HCT116 (cell line): ENCODE measurements around the gene ALG1L2. TPM values are rescaled to one million over a fixed set of nuclear protein-coding genes. Genes with fewer than 3 reads are reported as not detected.
"Not testable (repeated sequence)": the region's sequence is repeated elsewhere in the genome, so short reads cannot be mapped to it uniquely, and the experiment has no call there.

Experiments
- ATAC-seq: fragments of 200-7000 bp; cut with Tn5 transposase; 2 replicates; pipeline ENCODE4 v1.9.1; 2020; ENCODE audit warnings: mild to moderate bottlenecking, moderate library complexity
- BruUV-seq: library from RNA; stranded (reverse); fragments of 400-500 nt; replicated peaks from 2 replicates; lab custom pipeline; 2021; lab: Mats Ljungman, UMichigan
- CTCF ChIA-PET: fragments of 300-600 bp; sonication (Branson Sonifier 250); formaldehyde crosslinking; loops from one replicate; lab custom pipeline; 2021; ENCODE audit warnings: antibody characterized with exemption; lab: Charles Lee
- POLR2A ChIA-PET: fragments of 300-600, 350-600 bp; sonication (Branson Sonifier 250); formaldehyde crosslinking; loops from one replicate; lab custom pipeline; 2021; ENCODE audit warnings: antibody characterized with exemption; lab: Charles Lee
- RAD21 ChIA-PET, 2 experiments: fragments of 300-600 bp; sonication (Branson Sonifier 250); formaldehyde crosslinking; loops; one replicate each; lab custom pipeline; 2023; ENCODE audit warnings: low total read pairs in 2 of 2; ENCODE audit not compliant: uncharacterized antibody in 2 of 2, unreplicated experiment in 2 of 2, low non-redundant PET in 1 of 2; lab: Charles Lee
- DNase-seq: peaks from one replicate; pipeline ENCODE4 v3.0.0-alpha.2; 2010; ENCODE audit warnings: low read depth, low spot score
- H2AFZ ChIP-seq: fragments of 200-600 bp; shearing (Covaris generic), sonication (generic); 2 replicates; pipeline ENCODE4 v1.6.1; 2017; ENCODE audit warnings: low read depth, mixed run types, mixed read lengths, antibody characterized with exemption, low read length; ENCODE audit not compliant: poor library complexity, severe bottlenecking
- H3K27ac ChIP-seq: 2 replicates; pipeline ENCODE4 v1.5.1; 2012; ENCODE audit warnings: low read depth, low read length
- H3K27me3 ChIP-seq: fragments of 200-600 bp; sonication (generic); 2 replicates; pipeline ENCODE4 v1.6.1; 2016; ENCODE audit warnings: mixed run types, low read length, mixed read lengths; ENCODE audit not compliant: insufficient read depth
- H3K36me3 ChIP-seq, 2 experiments: fragments of 200-500 bp in 1 of 2; fragments of 200-600 bp in 1 of 2; sonication (Bioruptor generic) in 1 of 2; sonication (generic) in 1 of 2; 2 replicates each; pipeline versions ENCODE4 v1.5.1 to v1.6.1; 2014 to 2016; ENCODE audit warnings: low read length in 2 of 2, inconsistent platforms in 1 of 2, mixed read lengths in 1 of 2, mixed run types in 1 of 2; ENCODE audit not compliant: insufficient read depth in 2 of 2, control insufficient read depth in 1 of 2
- H3K4me1 ChIP-seq, 2 experiments: fragments of 200-600 bp in 1 of 2; sonication (generic) in 1 of 2; 2 replicates each; pipeline versions ENCODE4 v1.5.1 to v1.6.1; 2012 to 2017; ENCODE audit warnings: low read length in 2 of 2, inconsistent platforms in 1 of 2, mild to moderate bottlenecking in 1 of 2, mixed read lengths in 1 of 2, mixed run types in 1 of 2, moderate library complexity in 1 of 2; ENCODE audit not compliant: insufficient read depth in 2 of 2, control insufficient read depth in 1 of 2
- H3K4me2 ChIP-seq: fragments of 200-600 bp; sonication (generic); 2 replicates; pipeline ENCODE4 v1.6.1; 2017; ENCODE audit warnings: mixed run types, low read length, mixed read lengths
- H3K4me3 ChIP-seq, 2 experiments: fragments of 200-600 bp in 1 of 2; sonication (generic) in 1 of 2; replicated peaks in 1 of 2; 2 replicates each; pipeline ENCODE4 v1.5.1; 2011 to 2016; ENCODE audit warnings: low read length in 2 of 2, control low read depth in 1 of 2, low read depth in 1 of 2, mild to moderate bottlenecking in 1 of 2, mixed read lengths in 1 of 2, mixed run types in 1 of 2
- H3K79me2 ChIP-seq: fragments of 200-600 bp; sonication (generic); 2 replicates; pipeline ENCODE4 v1.6.1; 2017; ENCODE audit warnings: mild to moderate bottlenecking, mixed run types, low read length, moderate library complexity, mixed read lengths; ENCODE audit not compliant: insufficient read depth
- H3K9ac ChIP-seq: fragments of 200-600 bp; sonication (generic); 2 replicates; pipeline ENCODE4 v1.6.1; 2016; ENCODE audit warnings: low read length, mixed read lengths
- H3K9me2 ChIP-seq: fragments of 200-600 bp; sonication (generic), shearing (Covaris generic); 2 replicates; pipeline ENCODE4 v1.6.1; 2017; ENCODE audit warnings: mixed run types, mild to moderate bottlenecking, moderate library complexity; ENCODE audit not compliant: insufficient read depth
- H3K9me3 ChIP-seq, 2 experiments: fragments of 200-500 bp in 1 of 2; fragments of 200-600 bp in 1 of 2; sonication (Bioruptor generic) in 1 of 2; sonication (generic) in 1 of 2; 2 replicates each; pipeline ENCODE4 v1.6.1; 2014 to 2017; ENCODE audit warnings: low read length in 2 of 2, mixed read lengths in 2 of 2, inconsistent platforms in 1 of 2, low read depth in 1 of 2, mild to moderate bottlenecking in 1 of 2, mixed run types in 1 of 2, moderate library complexity in 1 of 2; ENCODE audit not compliant: control insufficient read depth in 1 of 2, insufficient read depth in 1 of 2
- H4K20me1 ChIP-seq: fragments of 200-600 bp; sonication (generic), shearing (Covaris generic); 2 replicates; pipeline ENCODE4 v1.6.1; 2017; ENCODE audit warnings: mixed run types, mild to moderate bottlenecking, moderate library complexity; ENCODE audit not compliant: insufficient read depth
- CTCF ChIP-seq, 3 experiments: fragments of 200-600 bp in 1 of 3; sonication (generic) in 1 of 3; IDR thresholded peaks in 2 of 3; conservative IDR thresholded peaks in 1 of 3; 2 replicates each; pipeline ENCODE4 v1.5.1; 2012 to 2017; ENCODE audit warnings: low read depth in 2 of 3, low read length in 2 of 3, antibody characterized with exemption in 1 of 3, borderline replicate concordance in 1 of 3, control low read depth in 1 of 3, mild to moderate bottlenecking in 1 of 3, mixed read lengths in 1 of 3, mixed run types in 1 of 3, moderate library complexity in 1 of 3; ENCODE audit not compliant: insufficient read depth in 1 of 3
- RAD21 ChIP-seq: IDR thresholded peaks from 2 replicates; pipeline ENCODE4 v1.6.1; 2012; ENCODE audit warnings: low read depth, mild to moderate bottlenecking
- intact Hi-C: fragments of 100-400 bp; cut with micrococcal nuclease; formaldehyde crosslinking; loops from 2 replicates; pipeline ENCODE4 v1.10.0; 2022
- total RNA-seq: library from RNA; stranded (reverse); gene quantifications from one replicate; pipeline ENCODE4 v1.2.1, GENCODE V29; 2021; ENCODE audit not compliant: unreplicated experiment

ALG1L2 gene
- total RNA-seq, 1 experiment from 2014 or later, result 0.44 TPM

DNA sequence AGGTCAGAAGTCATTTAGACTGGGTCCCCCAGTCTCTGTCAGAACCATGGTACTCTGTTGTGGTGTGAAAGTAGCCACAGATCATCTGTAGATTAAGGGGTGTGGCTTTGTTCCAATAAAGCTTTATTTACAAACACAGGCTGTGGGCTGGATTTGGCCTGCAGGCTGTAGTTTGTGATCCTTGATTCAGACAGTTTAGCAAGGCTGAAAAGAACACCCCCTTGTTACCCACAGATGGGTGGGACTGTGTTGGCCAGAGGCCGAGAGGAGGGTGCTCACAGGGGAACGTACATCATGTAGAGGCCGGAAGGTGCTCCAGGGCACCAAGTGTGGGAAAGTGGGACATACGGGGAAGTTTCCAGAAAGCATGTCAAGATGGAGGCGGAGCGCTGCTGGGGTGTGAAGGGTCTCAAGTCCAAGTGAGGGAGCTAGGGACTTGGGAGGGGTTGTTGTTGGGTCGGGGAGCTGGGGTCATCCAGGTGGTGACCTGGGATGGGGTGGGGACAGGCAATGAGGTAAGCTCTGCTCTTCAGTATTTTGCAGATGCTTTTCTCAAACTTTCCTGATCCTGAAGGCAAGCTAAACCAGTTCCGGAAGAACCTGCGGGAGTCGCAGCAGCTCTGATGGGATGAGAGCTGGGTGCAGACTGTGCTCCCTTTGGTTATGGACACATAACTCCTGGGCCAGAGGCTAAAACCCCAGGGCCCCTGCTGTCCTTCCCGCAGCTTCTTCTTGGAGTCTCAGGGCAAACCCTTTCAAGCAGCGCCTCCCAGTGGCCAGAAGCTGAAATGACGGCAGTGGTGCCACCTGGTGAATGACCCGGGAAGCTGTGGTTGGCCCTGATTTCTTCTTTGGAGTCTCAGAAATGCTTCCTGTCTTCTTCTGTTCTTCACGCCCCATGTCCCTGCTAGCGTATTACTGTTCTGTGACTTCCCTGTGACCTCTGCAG lies 16.3 kb downstream of the ALG1L2 start:
- H4K20me1 ChIP-seq, intact Hi-C loops, DNase-seq, H3K4me3 ChIP-seq, POLR2A ChIA-PET, H3K27ac ChIP-seq, H3K27me3 ChIP-seq, H3K9ac ChIP-seq, BruUV-seq, H2AFZ ChIP-seq, H3K9me3 ChIP-seq, H3K9me2 ChIP-seq, H3K36me3 ChIP-seq, H3K79me2 ChIP-seq, ATAC-seq, H3K4me2 ChIP-seq: not testable (repeated sequence)
- peaks cover 10 to 22% of the 10 kb centered on the region in 2 experiments; a peak in 3 of 4 replicates for H3K4me1 ChIP-seq
- CTCF ChIA-PET, result interaction anchor here (0.6 to 1.9 kb wide), 4 partner anchors 14 to 715 kb away, joined by 4 to 49 read pairs (median 4); no protein-coding TSS in a partner anchor
- RAD21 ChIA-PET, result interaction anchor here (0.7 to 1.7 kb wide), 3 partner anchors 13 to 156 kb away, joined by 3 to 9 read pairs (median 8); no protein-coding TSS in a partner anchor
- TF ChIP-seq CTCF (IDR thresholded peaks at IDR 0.05 in 2 of 3, conservative IDR thresholded peaks at IDR 0.05 in 1 of 3; ENCODE audit: borderline replicate concordance in 1 of 3, insufficient read depth in 1 of 3, low read depth in 2 of 3, low read length in 2 of 3) (peak; percentile 43 to 95 (median 54)), RAD21 (peak; percentile 44; the same call in 1 of the 2 replicates)

DNA sequence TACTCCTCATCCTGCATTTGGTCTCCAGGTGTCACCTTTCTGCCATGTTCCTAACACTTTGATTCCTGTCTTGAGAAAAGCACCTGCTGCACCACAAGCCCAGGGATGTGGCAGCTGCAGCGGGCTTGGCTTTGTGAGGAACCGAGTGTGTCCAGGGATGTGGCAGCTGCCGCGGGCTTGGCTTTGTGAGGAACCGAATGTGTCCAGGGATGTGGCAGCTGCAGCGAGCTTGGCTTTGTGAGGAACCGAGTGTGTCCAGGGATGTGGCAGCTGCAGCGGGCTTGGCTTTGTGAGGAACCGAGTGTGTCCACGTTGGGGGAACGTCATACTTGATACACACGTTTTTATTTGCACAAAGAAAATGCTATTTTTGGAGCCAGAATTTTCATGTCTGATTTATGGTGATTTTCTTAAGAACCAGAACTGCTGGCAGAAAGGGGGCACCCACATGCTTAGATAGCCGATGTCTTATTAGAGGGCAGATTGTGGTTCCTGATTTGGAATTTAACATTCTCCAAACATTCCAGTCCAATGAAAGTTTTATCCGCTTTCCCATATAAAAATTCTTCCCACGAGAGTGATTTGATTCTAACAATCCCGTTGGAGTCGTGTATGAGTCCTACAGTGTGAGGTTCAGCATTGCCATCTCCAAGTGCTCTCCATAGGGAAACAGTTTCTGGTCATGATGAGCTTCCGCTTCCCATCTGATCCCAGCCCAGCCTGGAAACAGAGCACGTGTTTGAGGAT lies 17.2 kb downstream of the ALG1L2 start:
- ChIA-PET CTCF (interaction anchor here (1.2 to 1.9 kb wide), 3 partner anchors 13 to 157 kb away, joined by 4 to 49 read pairs (median 5); no protein-coding TSS in a partner anchor), RAD21 (interaction anchor here (0.7 to 1.7 kb wide), 3 partner anchors 12 to 157 kb away, joined by 3 to 9 read pairs (median 8); no protein-coding TSS in a partner anchor)
- H3K9me2 ChIP-seq, ATAC-seq, H4K20me1 ChIP-seq, H3K79me2 ChIP-seq, H3K36me3 ChIP-seq, H3K9ac ChIP-seq, DNase-seq, POLR2A ChIA-PET, H3K27me3 ChIP-seq, H3K9me3 ChIP-seq, H2AFZ ChIP-seq, H3K4me3 ChIP-seq, H3K27ac ChIP-seq, intact Hi-C loops, H3K4me2 ChIP-seq: not testable (repeated sequence)
- TSS peak; percentile 17 for BruUV-seq
- H3K4me1 ChIP-seq, result peaks cover 5 to 13% of the 10 kb centered on the region in 2 experiments; a peak in 3 of 4 replicates

DNA sequence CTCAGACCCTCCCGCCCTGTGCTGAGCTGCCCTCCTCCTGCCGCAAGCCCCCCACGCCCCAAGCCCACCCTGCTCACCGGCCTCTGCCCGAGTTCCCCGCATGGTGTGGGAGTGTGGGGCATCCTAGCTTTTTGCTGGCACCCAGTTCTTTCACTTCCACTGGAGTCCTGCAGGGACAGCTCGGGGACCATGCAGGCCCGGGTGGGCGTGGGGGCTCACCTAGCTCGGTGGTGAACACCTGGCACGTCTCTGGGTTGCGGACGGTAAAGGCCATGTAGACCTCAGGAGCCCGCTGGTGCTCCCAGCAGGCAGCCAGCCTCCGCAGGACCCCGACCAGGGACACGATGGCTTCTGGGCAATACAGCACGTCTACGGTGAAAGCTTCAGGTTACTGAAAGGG lies 20.9 kb downstream of the ALG1L2 start:
- POLR2A ChIA-PET, H3K4me1 ChIP-seq, H3K9ac ChIP-seq, H3K27ac ChIP-seq, H3K9me3 ChIP-seq, RAD21 ChIA-PET, H2AFZ ChIP-seq, H4K20me1 ChIP-seq, DNase-seq, BruUV-seq, H3K79me2 ChIP-seq, H3K4me2 ChIP-seq, H3K4me3 ChIP-seq, intact Hi-C loops, H3K36me3 ChIP-seq, H3K27me3 ChIP-seq, H3K9me2 ChIP-seq, ATAC-seq: not testable (repeated sequence)
- CTCF ChIA-PET, result interaction anchor here (1.4 kb wide), 1 partner anchor 160 kb away, joined by 5 read pairs; no protein-coding TSS in a partner anchor
